SIG-M5 treated with dmso at 0.1 percent for 504 hours (cell line): ENCODE measurements around the gene HID1.
"Not testable (repeated sequence)": the region's sequence is repeated elsewhere in the genome, so short reads cannot be mapped to it uniquely, and the experiment has no call there.

Source experiments
- DNase-seq: peaks from one replicate; lab custom pipeline; 2025; ENCODE audit not compliant: unreplicated experiment; lab: John Stamatoyannopoulos, UW

Gene HID1

DNA sequence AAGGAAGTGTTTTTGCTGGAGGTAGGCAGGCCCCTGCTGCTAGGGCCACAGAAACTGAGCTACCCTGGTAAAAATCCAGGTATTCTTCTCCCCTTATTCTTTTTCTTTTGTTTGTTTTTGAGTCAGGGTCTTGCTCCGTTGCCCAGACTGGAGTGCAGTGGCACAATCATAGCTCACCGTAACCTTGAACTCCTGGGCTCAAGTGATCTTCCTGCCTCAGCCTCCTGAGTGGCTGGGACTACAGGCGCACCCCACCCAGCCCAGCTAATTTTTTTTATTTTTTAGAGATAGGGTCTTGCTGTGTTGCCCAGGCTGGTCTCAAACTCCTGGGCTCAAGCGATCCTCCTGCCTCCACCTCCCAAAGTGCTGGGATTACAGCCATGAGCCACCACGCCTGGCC is 3.1 kb downstream of the HID1 start:
- DNase-seq = not testable (repeated sequence)

DNA sequence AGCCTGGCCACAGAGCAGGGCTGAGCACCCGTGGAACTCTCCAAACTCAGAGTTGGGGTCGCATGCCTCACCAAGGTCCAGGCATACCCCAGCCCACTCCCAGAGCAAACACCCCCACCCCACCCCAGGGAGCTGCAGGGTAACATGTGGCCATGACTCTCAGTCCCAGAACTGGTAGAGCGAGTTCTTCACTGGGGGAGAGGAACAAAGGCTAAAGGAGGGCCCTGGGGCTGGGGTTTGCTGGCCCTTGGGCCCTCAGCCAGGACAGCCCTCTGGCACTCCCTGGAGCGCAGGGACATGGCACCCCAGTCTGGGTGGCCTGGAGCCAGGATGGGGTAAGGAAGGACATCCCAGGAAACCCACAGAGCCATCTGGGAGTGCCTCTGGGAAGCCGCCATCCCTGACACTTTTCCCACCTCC is 4.2 kb downstream of the HID1 start:
- DNase-seq = peak; percentile 6

- no peak for DNase-seq
Measured at GRCh38 chr17:74964988-74965622, 7.5 kb downstream of the HID1 start.

- DNase-seq = no peak
Measured at GRCh38 chr17:74964246-74964761, 8.3 kb downstream of the HID1 start.

DNA sequence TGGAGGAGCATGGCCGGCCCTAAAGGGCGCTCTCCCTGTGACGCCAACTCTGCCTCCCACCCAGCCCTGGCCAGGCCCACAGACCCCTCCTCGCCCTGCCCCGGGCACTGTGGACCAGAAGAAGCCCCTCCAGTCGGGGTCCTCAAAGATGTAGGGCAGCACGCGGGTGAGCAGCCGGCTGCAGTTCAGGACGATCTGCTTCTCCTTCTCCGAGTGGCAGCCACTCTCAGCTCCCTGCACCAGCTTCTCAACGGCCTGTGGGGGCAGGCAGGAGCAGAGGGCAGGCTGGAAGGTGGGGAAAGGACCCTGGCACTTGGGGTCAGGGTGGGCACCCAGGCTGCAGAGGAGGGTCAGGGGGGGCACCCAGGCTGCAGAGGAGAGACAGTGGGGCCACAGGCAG is 8.9 kb downstream of the HID1 start:
- peak; percentile 21 for DNase-seq

DNA sequence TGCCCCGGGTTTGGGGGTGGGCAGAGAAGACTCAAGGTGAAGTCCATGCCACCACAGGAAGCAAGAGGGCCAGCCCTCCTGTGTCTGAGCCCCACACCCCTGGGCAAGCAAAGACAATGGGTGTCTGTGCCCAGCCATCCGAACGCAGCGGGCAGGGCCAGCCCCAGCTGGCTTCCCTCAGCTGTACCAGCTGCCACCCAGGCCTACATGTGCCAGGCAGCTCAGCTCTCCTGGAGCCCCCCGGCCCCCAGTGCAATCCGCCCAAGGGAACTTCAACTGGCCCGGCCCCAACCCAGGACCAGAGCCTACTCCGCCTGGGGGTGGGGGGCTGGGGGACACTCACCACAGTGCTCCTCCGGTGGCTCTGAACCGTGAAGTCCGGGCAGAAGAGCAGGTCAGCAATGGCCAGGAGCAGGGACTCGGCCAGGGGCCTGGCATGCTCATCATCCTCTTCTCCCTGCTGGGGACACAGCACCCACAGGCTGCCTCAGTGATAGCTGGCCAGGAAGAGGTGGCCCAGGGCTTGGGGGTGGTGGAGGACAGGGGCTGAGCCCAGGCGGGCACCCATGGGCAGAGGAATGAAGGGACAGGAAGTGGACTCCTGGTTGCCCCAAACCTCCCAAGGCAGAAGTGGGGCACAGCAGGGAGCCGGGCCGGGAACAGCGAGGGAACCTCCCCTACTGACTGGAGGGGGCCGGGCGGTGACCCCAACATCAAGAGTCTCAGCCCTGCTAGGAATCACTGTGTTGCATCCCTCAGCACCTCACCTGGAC is 9.8 kb downstream of the HID1 start:
- no peak for DNase-seq

DNA sequence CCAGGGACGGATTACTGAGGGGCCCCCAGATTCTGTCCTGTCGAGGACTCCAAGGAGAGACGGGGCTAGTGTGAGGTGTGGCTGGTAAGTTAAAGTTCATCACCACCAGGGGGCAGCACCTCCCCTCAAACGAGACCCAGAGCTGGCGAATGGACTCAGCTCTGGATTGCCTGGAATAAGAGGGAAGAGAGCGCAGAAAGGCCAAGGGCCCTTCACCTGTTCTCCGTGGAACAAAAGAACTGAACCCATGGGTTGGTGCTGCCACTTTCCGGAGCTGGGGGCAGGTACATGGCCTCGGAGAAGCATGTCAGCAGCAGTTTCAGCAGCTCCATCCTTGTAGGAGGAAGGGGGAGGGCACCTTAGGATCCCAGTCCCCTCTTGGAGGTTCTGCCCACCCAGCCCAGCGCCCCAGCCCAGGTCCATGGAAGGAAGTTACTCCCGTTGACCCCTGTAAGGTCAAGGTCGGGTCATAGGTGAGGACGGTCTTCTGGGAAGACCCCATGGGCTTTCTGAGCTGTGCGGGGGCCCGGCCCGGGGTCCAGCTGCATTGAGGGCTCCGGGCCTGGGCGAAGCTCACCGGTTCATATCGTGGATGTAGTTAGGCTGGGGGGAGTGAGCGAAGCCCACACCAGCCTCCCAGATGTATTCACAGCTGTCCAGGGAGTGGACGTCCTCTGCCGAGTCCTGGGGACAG is 10.8 kb downstream of the HID1 start:
- DNase-seq = peak; percentile 83

- DNase-seq = peak; percentile 49
Measured at GRCh38 chr17:74960570-74961342, 11.8 kb downstream of the HID1 start.

DNA sequence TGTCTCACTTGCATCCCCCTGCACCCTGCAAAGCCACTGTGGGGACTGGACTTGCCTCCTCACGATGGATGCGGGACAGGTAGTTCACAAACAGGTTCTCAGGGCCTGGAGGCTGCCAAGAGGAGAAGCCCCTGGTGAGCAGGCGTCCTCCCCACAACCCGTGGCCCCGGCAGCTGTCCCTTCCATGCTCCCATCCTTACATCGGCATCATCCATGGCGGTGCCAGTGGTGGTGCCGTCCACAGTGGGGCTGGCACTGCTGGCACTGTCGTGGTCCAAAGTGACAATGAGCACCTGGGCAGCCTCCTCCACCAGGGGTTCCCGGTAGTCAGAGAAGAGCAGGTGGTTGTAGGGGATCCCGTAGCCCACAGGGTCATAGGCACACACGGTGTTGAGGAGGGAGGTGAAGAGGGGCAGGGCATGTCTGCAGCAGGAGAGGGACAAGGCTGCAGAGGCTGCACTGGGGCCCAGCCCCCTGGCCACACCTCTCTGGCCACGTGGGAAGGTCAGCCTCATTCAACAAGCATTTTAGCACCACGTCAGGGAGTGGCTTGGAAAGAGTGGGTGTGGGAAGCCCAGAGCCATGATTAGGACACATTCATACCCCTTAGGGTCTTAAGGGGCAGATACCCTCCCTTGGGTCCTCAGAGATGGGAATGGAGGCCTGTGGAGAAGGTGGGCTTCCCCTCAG is 12.6 kb downstream of the HID1 start:
- no peak for DNase-seq

- DNase-seq = peak; percentile 43
Measured at GRCh38 chr17:74957935-74958740, 14.4 kb downstream of the HID1 start.

- no peak for DNase-seq
Measured at GRCh38 chr17:74956093-74956492, 16.5 kb downstream of the HID1 start.

DNA sequence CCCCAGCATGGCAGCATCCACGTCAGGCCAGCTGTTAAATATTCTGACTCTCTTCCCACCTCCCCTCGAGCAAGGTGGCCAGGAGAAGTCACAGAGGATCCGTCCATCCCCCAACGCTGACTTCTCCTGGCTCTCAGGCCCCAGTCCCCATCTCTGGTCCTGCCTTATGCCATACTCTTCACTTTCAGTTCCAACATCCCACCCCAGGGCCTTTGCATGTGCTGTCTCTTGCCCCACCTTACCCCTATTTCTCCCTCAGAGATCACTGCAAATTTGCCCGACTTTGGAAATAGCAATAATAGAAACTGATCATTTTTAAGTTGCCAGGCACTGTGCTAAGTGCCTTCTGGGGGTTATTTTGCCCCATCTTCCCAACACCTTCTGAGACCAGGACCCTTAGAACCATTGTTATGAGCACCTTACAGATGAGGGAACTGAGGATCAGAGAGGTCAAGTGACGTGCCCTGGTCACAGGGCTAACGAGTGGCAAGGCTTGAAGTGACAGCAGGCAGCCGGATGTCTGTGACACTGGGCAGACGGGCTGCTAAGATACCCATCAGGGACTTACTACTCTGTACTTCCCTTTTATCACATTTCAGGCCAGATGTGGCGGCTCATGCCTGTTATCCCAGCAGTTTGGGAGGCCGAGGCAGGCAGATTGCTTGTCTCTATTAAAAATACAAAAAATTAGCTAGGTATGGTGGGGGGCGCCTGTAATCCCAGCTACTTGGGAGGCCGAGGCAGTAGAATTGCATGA is 17.7 kb downstream of the HID1 start:
- peak; percentile 43 for DNase-seq

- DNase-seq = no peak
Measured at GRCh38 chr17:74954115-74954514, 18.4 kb downstream of the HID1 start.

DNA sequence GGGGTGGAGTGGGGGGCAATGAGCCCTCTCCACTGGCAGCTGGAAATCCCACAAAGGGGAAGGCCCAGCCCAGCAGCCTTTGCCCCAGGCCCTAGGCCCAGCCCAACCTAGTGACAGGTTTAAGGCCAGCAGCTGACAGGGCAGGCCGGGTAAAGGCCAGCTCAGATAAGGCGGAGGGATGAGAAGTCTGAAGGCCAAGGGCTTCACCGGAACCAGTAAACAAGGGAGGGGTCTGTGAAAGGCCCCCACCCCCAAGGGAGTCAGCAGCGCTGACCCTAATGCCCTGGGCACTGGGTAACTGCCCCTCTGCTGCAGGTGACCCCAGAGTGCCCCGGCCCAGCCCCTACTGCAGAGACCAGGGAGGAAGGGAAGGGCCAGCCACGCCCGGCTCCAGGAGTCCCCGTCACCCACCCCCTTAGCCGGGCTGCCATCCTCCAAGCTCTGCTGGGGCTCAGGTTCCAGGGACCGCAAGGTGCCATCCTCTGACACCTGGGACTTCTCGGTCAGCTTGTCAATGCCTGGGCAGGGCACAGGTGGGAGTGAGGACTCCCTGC is 19.3 kb downstream of the HID1 start:
- no peak for DNase-seq

DNA sequence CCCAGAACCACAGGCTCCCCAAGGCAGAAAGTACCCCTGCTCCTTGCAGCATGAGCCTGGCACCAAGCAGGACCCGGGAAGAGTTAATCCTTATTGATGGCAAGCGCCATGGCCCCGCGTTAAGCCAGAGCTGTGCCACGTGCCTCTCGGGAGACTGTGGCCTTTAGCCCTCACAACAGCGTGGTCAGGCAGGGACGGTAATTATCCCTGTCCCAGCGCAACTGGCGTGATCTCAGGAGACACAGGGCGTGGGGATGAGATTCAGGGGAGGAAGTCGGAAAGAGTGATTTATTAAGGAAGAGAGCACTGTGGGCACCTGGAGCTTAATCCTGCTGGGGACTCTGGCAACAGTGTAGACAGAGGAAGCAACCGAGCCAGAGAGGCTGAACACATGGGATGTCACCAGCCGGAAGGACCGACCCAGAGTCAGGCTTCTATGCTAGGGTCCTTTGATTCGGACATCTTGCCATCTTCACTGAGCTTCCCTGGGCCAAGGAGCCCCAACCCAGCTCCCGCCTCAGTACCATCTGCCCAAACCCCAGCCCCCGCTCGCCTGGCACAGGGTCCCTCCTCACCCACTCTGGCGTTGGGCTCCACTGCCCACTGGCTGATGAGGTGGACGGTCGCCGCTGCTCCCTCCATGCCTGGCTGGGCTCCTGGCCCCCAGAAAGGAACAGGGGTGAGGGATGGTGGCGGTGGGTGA is 20.0 kb downstream of the HID1 start:
- DNase-seq = no peak

DNA sequence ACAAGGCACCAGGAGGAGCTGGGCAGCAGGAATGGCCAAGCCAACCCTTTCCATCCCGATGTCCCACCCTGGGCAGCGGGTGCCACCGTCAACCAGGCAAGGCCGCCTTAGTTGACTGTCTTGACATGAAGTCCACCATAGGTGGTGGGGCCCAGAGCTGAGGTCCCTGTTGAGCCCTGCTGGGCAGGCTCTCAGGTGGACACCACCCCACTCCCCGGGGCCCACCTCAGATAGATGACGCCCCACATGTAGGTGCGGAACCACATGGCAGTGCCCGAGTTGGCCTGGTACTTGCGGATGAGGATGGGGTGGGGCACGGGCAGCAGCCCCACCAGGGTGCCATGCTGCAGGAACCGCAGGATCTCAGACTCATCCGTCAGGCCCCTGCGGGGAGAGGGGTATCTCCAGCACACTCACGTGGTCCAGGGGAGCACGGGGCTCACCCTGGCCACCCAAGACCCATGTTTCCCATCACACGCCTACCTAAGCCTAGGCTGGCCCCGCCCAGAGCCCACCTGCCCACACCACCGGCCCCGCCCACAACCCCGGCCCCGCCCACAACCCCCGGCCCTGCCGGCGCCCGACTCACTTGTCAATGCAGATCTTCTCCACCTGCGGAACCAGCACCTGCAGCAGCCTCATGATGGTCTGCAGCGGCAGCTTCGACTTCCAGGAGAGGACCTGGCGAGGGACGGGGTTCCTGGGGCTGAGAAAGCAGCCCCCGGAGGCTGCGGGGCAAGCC is 20.7 kb downstream of the HID1 start:
- DNase-seq = no peak

- no peak for DNase-seq
Measured at GRCh38 chr17:74951065-74951464, 21.5 kb downstream of the HID1 start.
